Measurements from ENCODE around the gene MROH7. TPM values are rescaled to one million over a fixed set of nuclear protein-coding genes. Genes with fewer than 3 reads are reported as not detected.

MROH7 gene
- total and polyA plus RNA-seq, 2 of the 13 experiments (the other 11 are each of a cell fraction or from before 2014, with no cell fraction given), result 0.09 TPM

- TF ChIP-seq NFATC3 (CRISPR knock-in tag; IDR thresholded peaks at IDR 0.05) (no peak), FOXA3 (CRISPR knock-in tag; IDR thresholded peaks at IDR 0.05) (0 out of 2 replicates have a peak, but pooled peaks have one; percentile 25), ZNF709 (CRISPR knock-in tag; IDR thresholded peaks at IDR 0.05) (no peak), PBX2 (CRISPR knock-in tag; IDR thresholded peaks at IDR 0.05) (0 out of 2 replicates have a peak, but pooled peaks have one; percentile 7), ZNF17 (CRISPR knock-in tag; IDR thresholded peaks at IDR 0.05) (no peak), NR2C2 (CRISPR knock-in tag; IDR thresholded peaks at IDR 0.05; ENCODE audit: borderline replicate concordance) (peak; percentile 48; the same call in 1 of the 2 replicates), ARID2 (CRISPR knock-in tag; IDR thresholded peaks at IDR 0.05; ENCODE audit: borderline replicate concordance) (no peak; the same call in 1 of the 2 replicates), ESRRA (CRISPR knock-in tag; IDR thresholded peaks at IDR 0.05; ENCODE audit: low read depth) (peak; percentile 65; the same call in 1 of the 2 replicates), ZNF296 (CRISPR knock-in tag; conservative IDR thresholded peaks at IDR 0.05) (no peak), E2F2 (CRISPR knock-in tag; IDR thresholded peaks at IDR 0.05; ENCODE audit: borderline replicate concordance) (no peak), PHB2 (IDR thresholded peaks at IDR 0.05; ENCODE audit: partially characterized antibody) (no peak), ZNF724P (CRISPR knock-in tag; IDR thresholded peaks at IDR 0.05; ENCODE audit: borderline replicate concordance) (0 out of 2 replicates have a peak, but pooled peaks have one; percentile 46), CBFB (CRISPR knock-in tag; IDR thresholded peaks at IDR 0.05) (peak; percentile 55; the same call in 1 of the 2 replicates), TARDBP (CRISPR knock-in tag; IDR thresholded peaks at IDR 0.05) (peak; percentile 76; the same call in 1 of the 2 replicates), ZNF629 (CRISPR knock-in tag; conservative IDR thresholded peaks at IDR 0.05) (peak; percentile 39; the same call in 1 of the 2 replicates), NONO (IDR thresholded peaks at IDR 0.05) (no peak), NONO (CRISPR knock-in tag; conservative IDR thresholded peaks at IDR 0.05) (peak; percentile 16; the same call in 1 of the 2 replicates), SOX13 (IDR thresholded peaks at IDR 0.05) (no peak), SOX13 (CRISPR knock-in tag; conservative IDR thresholded peaks at IDR 0.05 in 1 of 2, IDR thresholded peaks at IDR 0.05 in 1 of 2) (peak in 1 of 2 experiments; percentile 63; a peak in 2 of 4 replicates), TBX2 (CRISPR knock-in tag; IDR thresholded peaks at IDR 0.05; ENCODE audit: borderline replicate concordance) (peak; percentile 38; the same call in 1 of the 2 replicates), POLR2G (IDR thresholded peaks at IDR 0.05; ENCODE audit: low read depth, low read length) (0 out of 2 replicates have a peak, but pooled peaks have one; percentile 43), ZSCAN5A (CRISPR knock-in tag; IDR thresholded peaks at IDR 0.05; ENCODE audit: borderline replicate concordance) (peak; percentile 65; the same call in 1 of the 2 replicates), HDAC2 (CRISPR knock-in tag; IDR thresholded peaks at IDR 0.05) (peak; percentile 78), PHF21A (CRISPR knock-in tag; IDR thresholded peaks at IDR 0.05) (peak; percentile 74), HNRNPLL (IDR thresholded peaks at IDR 0.05; ENCODE audit: low read depth, low read length, poor library complexity, severe bottlenecking) (no peak)
Measured at GRCh38 chr1:54649130-54649898, 7.7 kb downstream of the MROH7 start (continued).

Measured in HepG2 (cell line).